ENCODE results near the gene ENDOG.
"Not testable (repeated sequence)": the region's sequence is repeated elsewhere in the genome, so short reads cannot be mapped to it uniquely, and the experiment has no call there.

ENDOG gene

GRCh38 chr9:128870128-128870940 is 52.0 kb downstream of the ENDOG start:
- no peak for DNase-seq

DNA sequence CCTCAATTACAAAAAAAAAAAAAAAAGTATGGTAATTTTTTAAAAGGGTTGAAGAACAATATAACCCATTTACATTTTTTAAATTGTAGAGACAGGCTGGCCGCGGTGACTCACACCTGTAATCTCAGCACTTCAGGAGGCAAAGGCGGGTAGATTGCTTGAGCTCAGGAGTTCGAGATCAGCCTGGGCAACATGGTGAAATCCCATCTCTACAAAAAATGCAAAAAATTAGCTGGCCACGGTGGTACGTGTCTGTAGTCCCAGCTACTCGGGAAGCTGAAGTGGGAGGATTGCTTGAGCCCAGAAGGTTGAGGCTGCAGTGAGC is 52.6 kb downstream of the ENDOG start:
- DNase-seq: not testable (repeated sequence)
